ENCODE results near the gene TEAD3. TPM values are rescaled to one million over a fixed set of nuclear protein-coding genes. Genes with fewer than 3 reads are reported as not detected.
"Not testable (repeated sequence)": the region's sequence is repeated elsewhere in the genome, so short reads cannot be mapped to it uniquely, and the experiment has no call there.

Gene TEAD3
- total RNA-seq, 1 experiment from 2014 or later, result 5.6 TPM

DNA sequence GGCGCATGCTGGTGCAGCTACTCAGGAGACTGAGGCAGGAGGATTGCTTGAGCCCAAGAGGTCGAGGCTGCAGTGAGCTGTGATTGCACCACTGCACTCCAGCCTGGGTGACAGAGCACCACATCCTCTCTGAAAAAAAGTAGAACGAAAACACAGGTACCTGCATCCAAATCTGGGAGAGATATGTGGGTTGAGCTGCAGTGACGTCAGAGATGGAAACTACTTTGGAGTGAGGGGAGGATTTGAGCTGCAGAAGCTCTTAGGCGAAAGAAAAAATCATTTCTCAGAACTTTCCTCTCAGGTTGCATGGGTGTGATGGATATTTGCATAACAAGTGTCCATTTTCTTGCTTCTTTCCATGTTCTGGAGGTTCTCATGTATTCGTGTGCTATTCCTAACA lies 19.8 kb upstream of the TEAD3 start:
- DNase-seq (ENCODE audit: low read depth), result no peak
- in situ Hi-C loops (cut with HindIII; ENCODE audit: low pct_unique_long_range_greater_than_20kb, low sequenced_read_pairs), result no loop called here

DNA sequence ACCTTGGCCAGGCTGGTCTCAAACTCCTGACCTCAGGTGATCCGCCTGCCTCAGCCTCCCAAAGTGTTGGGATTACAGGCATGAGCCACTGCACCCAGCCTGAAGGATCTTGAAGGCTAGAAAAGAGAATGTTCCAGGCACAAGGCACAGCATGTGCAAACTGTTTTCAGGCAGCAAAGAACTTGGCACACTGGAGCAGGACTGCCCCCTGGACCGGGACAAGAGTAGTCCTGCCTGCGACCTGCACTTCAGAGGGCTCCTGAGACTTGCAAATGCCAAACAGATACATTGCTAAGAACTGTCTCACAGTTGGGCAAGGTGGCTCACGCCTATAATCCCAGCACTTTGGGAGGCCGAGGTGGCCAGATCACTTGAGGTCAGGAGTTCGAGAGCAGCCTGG lies 19.1 kb upstream of the TEAD3 start:
- in situ Hi-C loops (cut with HindIII; ENCODE audit: low pct_unique_long_range_greater_than_20kb, low sequenced_read_pairs); DNase-seq (ENCODE audit: low read depth): not testable (repeated sequence)

DNA sequence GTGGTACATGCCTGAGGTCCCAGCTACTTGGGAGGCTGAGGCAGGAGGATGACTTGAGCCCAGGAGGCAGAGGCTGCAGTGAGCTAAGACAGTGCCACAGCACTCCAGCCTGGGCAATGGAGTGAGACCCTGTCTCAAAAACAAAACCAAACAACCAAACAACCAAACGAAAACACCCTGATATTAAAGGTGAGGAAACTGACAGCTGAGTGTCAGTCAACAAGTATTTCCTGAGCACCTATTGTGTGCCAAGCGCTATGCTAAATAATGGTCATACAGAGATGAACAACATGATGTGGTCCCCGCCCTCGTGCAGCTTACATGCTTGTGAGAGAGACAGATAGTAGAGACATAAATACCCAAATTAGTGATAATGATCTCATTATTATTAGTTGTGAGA lies 17.7 kb upstream of the TEAD3 start:
- in situ Hi-C loops (cut with HindIII; ENCODE audit: low pct_unique_long_range_greater_than_20kb, low sequenced_read_pairs), result no loop called here
- DNase-seq (ENCODE audit: low read depth), result no peak

DNA sequence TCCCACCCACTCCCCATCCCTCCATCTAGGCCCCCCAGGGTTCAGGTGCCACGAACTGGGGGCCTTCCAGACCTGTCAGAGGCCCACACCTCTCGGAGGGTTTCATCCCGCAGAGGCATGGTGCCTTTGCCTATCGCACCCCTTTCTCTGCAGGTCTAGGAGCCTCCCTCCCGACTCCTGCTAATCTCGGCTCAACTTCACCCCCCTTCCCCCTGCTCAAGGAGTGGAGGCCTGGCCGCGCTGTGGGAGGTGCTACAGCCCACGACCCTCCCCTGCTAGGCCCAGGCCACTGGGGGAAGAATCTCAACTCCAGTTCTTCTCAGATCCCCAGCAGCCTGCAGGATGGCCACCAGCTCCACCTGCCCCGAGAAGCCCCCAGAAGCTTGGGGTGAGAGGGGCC lies 15.9 kb upstream of the TEAD3 start, which contains the start of gene TULP1:
TSS of gene TULP1 (minus strand) at position 157 of the 400 bp plus-strand sequence. CDS start at position 119, 38 bp downstream.
- in situ Hi-C loops (cut with HindIII; ENCODE audit: low pct_unique_long_range_greater_than_20kb, low sequenced_read_pairs), result no loop called here
- DNase-seq (ENCODE audit: low read depth), result no peak

DNA sequence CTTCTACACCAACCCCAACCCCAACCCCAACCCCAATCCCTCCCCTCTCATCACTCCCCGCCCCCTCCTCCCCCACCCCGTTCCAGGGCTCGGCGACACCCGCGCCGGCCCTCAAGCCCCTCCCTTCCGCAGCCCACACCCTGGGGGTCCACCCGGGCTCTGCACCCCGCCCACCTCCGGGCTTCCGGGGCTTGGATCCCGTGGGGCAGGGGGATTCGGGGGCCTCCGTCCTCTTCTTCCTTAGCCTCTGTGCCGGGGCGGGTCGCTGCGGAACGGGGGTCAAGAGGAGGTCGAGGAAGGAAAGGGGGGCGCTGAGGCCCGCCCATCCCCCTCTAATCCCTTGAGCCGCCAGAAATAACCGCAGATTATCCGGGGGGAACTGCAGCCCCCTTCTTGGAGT lies 15.1 kb upstream of the TEAD3 start:
- no peak for DNase-seq (ENCODE audit: low read depth)
- in situ Hi-C loops (cut with HindIII; ENCODE audit: low pct_unique_long_range_greater_than_20kb, low sequenced_read_pairs), result no loop called here

DNA sequence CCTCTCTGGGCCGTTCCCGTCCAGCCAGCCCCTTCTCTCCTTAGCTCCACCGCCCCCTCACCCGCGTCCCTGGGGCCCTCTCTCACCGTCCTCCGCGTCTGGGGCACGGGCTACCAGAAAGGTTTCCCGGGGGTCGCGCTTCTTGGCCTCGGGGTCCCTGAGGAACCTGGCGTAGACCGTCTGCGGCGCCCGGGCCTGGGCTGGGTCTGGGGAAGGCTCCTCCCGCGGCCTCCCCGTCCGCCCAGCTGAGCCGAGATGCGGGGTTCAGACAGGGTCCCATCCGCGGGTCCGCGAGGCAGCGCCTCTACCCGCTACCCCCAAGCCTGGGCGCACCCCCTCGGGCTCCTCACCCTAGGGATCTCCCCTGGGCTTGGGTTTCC lies 14.7 kb upstream of the TEAD3 start:
- no peak for DNase-seq (ENCODE audit: low read depth)
- in situ Hi-C loops (cut with HindIII; ENCODE audit: low pct_unique_long_range_greater_than_20kb, low sequenced_read_pairs), result no loop called here

DNA sequence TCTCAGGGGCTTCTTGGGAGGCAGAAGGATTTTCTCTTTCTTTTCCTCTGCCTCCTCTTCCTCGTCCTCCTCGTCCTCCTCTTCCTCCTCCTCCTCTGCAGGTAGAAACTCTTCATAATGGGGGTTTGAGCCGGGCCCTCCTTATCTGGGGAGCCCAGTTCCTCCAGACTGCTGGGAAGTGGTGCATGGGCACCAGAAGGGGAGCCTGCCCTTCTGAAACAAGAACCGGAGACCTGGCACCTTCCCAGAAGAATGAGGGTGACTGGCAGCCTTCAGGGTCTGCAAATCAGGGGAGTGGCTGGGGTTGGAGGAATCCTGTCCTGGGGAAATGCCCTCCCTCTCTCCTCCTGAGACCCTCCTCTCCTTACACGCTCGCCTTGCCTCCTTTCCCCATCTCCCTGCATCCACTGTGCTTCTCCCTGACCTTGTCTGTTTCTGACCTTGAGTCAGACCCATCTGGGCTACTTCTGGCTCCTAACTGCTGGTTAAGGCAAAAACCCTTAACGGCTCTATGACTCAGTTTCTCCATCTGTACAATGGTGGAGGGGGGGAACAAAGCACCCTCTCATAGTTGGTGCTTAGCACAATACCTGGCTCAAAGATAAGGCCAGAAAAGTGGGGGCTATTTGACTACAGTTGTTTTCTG lies 14.2 kb upstream of the TEAD3 start:
- DNase-seq (ENCODE audit: low read depth), result no peak
- in situ Hi-C loops (cut with HindIII; ENCODE audit: low pct_unique_long_range_greater_than_20kb, low sequenced_read_pairs), result no loop called here

DNA sequence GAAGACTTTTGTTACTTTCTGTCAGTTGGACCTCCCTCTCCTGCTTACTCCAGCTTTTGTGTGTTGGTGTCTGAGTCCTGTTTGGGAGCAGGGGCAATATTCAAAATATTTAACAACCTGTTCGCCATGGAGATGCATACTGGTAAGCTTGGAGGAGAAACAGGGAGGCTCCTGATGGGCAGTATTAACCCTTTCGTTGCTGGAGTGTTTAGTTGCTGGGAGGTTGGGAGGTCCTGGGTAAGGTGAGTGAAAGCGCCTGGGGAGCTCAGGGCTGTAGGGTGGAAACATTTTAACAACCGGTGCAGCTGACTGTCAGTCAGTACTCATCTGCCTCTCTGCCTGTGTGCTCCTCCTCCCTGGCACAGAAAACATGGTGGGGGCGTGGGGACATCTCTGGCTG lies 11.7 kb upstream of the TEAD3 start:
- no peak for DNase-seq (ENCODE audit: low read depth)
- in situ Hi-C loops (cut with HindIII; ENCODE audit: low pct_unique_long_range_greater_than_20kb, low sequenced_read_pairs), result no loop called here

DNA sequence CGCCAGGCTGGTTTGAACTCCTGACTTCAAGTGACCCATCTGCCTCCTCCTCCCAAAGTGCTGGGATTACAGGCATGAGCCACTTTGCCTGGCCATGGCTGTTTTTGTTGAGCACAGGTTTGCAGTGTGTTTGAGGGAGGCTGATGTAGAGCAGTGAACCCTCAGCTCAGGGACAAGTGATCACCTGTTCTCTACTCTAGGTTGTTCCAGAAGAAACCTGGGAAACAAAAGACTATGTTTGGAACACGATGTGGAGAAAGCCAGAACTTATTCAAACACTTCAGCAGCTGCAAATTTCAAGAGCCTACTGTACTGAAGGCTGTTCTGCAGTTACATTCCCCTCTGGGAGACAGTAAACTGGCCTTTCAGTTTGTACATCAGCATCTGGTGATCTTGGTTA lies 11.1 kb upstream of the TEAD3 start:
- DNase-seq (ENCODE audit: low read depth), result no peak
- in situ Hi-C loops (cut with HindIII; ENCODE audit: low pct_unique_long_range_greater_than_20kb, low sequenced_read_pairs), result no loop called here

DNA sequence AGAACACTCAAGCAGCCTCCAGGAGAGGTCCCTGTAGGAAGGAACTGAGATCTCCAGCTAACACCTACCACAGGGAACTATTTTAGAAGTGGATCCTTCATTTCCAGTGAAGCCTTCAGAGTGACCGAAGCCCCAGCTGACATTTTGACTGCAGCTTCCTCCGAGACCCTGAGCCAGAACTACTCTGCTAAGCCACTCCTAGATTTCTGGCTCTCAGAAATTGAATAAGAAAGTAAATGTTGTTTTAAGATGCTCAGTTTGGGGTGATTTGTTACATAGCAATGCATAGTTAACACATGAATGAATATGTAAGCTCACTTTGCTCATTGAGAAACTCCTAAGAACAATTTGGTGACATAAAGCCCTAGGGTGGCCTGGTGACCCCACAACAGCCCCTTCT lies 10.3 kb upstream of the TEAD3 start:
- DNase-seq (ENCODE audit: low read depth), result no peak
- in situ Hi-C loops (cut with HindIII; ENCODE audit: low pct_unique_long_range_greater_than_20kb, low sequenced_read_pairs), result no loop called here

DNA sequence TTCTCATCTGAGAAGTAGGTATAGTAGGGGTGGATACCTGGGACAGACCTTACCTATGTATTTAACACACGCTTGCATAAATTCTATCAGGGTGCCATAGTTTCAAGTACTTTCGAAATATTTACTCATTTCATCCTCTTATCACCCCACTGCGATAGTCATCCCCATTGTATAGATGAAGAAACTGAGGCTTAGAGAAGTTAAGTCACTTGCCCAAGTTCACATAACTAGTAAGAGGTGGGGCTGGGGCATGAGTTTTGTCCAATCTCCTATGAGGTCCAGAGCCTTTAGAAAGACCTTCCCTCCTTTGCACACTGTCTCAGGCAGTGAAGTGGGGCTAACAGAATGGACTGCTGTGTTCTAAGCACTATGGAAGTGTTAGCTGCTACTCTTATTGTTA lies 9.7 kb upstream of the TEAD3 start:
- in situ Hi-C loops (cut with HindIII; ENCODE audit: low pct_unique_long_range_greater_than_20kb, low sequenced_read_pairs), result no loop called here
- DNase-seq (ENCODE audit: low read depth), result no peak

DNA sequence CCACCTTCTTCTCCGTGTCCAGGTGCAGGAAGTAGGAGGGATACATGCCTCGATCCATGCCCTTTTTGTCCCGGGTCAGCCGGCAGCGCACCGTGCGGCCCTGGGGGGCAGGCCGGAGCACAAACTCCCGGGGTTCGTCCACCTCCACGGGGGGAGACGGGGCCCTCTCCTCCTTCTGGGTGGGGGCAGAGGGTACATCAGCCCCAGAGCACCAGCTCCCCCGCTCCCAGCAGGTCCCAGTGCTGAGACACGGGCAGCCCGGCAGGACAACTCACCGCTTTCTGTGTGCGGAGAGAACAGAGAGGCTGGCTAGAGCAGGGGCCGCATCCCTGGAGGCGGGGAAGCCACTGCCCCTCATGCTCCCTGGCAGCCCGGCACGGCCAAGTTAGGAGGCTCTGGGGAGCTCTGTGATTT lies 9.1 kb upstream of the TEAD3 start:
- no peak for DNase-seq (ENCODE audit: low read depth)
- in situ Hi-C loops (cut with HindIII; ENCODE audit: low pct_unique_long_range_greater_than_20kb, low sequenced_read_pairs), result no loop called here

DNA sequence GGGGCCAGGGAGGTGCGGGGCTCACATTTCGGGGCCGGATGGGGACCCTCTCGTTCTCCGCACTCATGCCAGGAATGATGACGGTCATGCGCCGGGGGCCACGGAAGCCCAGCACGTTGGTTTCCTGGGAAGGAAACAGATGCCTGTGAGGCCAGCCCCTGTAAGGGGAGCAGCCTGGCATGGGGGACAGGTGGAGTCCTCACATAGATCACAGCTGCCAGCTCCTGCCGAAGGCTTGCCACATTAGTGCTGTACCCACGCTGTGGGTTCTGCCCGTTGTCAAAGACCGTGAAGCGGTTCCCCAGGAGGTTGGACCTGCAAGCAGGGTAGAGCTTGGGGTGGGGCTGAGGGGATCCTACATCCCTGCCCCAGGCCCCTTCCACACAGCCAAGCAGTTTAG lies 6.7 kb upstream of the TEAD3 start:
- DNase-seq (ENCODE audit: low read depth), result no peak
- in situ Hi-C loops (cut with HindIII; ENCODE audit: low pct_unique_long_range_greater_than_20kb, low sequenced_read_pairs), result no loop called here

DNA sequence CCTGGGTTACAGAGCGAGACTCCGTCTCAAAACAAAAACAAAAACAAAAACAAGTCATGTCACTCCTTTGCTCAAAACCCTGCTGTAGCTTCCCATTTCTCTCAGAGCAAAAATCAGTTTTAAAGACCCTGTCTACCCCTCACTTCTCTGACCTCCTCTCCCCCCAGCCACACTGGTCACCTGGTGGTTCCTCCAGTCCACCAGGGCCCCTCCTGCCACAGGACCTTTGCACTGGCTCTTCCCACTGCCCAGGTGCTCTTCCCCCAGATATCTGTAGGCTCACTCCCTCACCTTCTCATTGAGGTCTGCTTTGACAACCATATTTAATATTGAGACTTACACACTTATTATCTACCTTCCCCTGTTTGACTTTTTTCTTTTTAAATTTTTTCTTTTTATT lies 4.9 kb upstream of the TEAD3 start:
- in situ Hi-C loops (cut with HindIII; ENCODE audit: low pct_unique_long_range_greater_than_20kb, low sequenced_read_pairs), result no loop called here
- no peak for DNase-seq (ENCODE audit: low read depth)

DNA sequence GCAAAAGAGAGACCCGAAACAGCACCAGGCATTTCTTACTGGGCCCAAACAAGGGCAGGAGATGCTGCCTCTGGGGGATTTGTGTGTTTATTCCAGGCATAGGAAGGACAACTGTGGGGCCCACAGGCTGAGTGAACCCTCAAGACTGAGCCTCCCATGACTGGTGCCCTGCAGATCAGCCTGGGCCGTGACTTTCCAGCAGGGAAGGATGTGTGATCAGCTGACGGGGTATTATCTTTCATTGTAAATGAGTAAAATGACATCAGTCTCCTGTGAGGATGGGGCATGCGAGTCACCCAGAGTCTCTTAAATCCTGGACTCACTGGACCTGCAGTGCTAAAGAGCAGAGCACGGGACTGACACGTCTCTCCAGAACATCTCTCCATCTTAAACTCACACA lies 3.9 kb upstream of the TEAD3 start:
- in situ Hi-C loops (cut with HindIII; ENCODE audit: low pct_unique_long_range_greater_than_20kb, low sequenced_read_pairs), result no loop called here
- peak; percentile 26 for DNase-seq (ENCODE audit: low read depth)

DNA sequence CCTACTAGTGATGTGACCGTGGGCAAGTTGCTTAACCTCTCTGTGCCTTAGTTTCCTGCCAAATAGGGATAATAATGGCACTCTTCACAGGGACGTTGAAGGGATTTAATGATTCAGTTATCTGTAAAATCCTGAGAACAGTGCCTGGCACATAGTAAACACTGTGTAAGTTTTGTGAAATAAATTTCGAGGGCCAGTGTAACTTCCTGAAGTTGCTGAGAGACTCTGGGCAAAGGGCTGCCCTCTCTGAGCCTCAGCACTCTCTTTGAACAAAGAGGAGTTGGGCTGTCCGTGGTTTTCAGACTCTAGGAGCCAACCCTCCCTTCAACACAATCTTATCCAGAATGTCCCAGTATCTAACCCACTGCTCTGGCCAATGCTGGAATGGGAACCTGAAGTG lies 2.5 kb upstream of the TEAD3 start:
- no peak for DNase-seq (ENCODE audit: low read depth)
- in situ Hi-C loops (cut with HindIII; ENCODE audit: low pct_unique_long_range_greater_than_20kb, low sequenced_read_pairs), result no loop called here

DNA sequence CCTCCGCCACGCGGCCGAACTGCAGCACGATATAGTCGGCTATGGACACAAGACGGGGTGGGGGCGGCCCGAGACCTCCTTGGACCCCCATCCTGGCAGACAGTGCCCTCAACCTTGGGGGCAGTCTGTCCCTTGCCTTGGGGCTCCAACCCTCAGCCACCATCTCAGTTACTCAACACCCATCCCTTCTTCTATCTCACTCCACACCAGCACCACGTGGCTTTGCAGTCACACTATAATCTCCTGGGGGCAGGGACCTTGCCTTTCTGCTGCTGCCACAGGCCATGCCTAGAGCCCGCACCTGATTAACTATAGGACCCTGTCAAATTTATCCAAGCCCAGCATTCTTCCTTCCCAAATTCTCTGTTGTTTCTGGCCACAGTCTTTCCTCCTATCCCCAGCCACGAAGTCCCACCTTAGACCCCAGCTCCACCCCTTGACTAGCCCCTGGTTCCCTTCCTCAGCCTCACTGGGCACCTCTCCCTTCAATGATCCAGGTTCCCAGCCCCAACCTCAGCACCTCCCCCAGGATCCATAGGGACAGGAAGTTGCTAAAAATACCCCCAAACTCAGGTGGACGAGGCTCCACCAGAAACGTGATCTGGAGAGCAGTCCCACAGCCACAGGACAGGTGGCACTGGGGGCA lies 1.7 kb upstream of the TEAD3 start:
- no peak for DNase-seq (ENCODE audit: low read depth)
- in situ Hi-C loops (cut with HindIII; ENCODE audit: low pct_unique_long_range_greater_than_20kb, low sequenced_read_pairs), result no loop called here

DNA sequence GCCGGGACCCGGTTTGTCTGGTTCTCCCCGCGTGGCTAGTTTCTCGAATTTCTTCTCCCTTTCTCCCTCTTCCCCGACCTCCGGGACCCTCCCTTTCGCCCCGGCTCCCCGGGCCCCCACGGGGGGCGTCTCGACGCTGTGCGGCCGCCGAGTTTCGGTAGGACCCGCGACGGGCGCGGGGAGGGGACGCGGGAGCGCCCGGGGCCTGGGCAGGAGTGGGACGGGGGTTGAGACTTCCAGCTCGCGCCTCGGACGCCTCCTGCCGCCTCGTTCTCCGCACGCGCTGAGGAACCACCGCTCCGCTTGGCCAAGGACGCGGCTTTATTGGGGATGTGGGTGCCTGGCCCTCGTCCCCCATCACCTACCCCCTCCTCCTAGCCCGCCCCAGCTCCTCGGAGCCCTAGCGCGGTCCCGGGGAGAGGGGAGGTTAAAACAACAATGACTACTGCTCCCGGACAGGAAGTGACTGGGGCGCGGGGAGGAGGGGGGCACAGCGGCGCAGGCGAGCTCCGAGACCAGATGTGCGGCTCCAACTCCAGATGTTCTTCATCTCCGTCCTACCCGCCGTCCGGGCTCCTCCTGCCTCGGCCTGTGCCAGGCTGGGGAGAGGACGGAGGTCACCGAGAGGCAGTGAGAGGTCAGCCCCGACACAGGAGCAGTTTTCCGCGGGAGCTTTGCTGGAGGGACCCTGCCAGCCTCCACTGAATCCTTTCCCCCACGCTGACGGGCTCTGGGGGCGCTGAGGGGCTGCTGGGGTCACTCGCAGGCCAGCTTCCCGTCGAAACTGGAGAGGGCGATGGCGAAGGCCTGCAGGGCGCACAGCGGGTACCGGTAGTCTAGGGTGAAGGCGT lies 917 bp upstream of the TEAD3 start:
- no peak for DNase-seq (ENCODE audit: low read depth)
- in situ Hi-C loops (cut with HindIII; ENCODE audit: low pct_unique_long_range_greater_than_20kb, low sequenced_read_pairs), result no loop called here

DNA sequence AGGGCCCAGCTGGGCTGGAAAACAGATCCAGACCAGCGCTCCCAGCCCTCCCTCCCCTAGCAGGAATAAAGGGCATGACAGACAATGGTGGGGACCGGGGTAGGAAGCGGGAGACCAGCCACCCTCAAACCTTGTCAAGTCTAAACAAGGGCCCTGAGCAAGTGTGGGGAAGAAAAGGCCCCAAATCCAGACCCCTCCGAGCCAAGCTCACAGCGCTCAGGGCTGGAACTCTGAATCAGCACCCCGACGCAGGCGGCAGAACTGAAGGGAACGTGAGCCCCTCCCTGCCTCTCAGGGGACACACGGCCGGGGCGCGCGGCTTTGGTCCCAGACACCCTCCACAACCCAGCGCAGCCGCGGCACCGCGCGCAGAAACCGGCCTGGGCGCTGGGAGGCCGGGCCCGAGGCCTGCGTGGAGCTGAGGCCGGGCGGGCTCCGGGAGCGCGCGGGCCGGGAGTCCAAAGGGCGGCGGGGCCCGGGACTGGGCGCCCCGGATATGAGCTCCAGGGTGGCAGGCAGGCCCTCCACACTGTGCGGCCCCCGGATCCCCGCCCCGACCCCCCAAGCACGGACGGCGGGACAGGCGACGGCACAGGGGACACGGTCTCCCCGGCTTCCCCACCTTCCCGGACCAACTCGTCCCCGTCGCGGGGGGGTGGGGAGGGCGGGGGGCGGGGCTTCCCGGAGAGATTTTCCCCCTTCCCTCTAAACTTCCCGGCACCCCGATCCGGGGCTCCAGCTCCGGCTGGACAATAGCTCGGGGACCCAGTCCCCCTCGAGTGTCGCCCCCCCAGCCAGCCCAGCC lies 641 bp downstream of the TEAD3 start:
- peak; percentile 47 for DNase-seq (ENCODE audit: low read depth)
- in situ Hi-C loops (cut with HindIII; ENCODE audit: low pct_unique_long_range_greater_than_20kb, low sequenced_read_pairs), result no loop called here

All from Caki2 (cell line).